ENCODE measurements around the gene EMX1.

EMX1 gene

DNA sequence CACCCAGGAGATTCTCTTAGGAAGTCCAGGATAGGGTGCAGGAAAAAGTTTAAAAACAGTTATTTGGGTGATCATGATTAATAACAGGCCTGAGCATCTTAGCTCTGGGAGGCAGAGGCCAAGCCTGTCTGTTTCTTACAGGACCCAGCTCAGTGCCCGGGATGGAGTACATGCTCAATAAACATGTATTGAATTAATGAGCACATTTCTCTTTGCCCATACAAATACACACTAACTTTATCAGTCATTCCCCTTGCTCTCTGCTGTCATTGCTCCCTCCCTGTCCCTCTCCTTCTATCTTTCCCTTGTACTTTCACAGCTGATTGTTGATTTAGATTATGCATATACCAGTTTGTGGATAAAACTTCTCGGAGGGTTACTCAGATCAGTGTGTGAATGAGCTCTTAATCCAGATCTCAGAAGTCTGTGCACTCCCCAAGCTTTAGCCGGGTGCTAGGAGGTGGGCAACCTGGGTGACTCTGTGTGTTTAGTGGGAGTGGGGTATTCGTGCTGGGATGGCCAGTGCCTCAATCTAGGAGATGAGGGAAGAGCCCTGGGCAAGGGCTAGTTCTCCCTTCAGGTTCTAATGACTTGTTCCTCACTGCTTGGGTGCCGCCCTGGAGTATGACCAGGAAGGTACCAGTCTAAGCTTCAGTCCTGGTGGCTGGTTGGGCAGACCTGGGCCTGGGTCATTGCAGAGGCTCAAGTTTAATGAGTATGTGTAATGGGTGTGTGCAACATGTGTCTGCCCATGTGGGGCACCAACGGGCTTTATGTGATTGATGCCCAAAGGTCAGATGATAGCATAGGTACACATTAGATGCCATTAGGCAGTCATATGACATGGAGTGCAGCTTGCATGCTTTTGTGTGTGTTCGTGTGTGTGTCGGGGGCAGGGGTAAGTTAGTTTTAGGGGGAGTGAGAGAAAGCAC, 10.6 kb downstream of the EMX1 start:
- no peak for DNase-seq (ENCODE audit: extremely low spot score)
- POLR2A ChIA-PET = no interaction called here
- CTCF ChIA-PET = interaction anchor here (1.2 to 5.9 kb wide), 7 partner anchors 29 to 250 kb away, joined by 3 to 35 read pairs (median 6); partner anchors contain the start of gene SPR
- TF ChIP-seq, protein P1, sequence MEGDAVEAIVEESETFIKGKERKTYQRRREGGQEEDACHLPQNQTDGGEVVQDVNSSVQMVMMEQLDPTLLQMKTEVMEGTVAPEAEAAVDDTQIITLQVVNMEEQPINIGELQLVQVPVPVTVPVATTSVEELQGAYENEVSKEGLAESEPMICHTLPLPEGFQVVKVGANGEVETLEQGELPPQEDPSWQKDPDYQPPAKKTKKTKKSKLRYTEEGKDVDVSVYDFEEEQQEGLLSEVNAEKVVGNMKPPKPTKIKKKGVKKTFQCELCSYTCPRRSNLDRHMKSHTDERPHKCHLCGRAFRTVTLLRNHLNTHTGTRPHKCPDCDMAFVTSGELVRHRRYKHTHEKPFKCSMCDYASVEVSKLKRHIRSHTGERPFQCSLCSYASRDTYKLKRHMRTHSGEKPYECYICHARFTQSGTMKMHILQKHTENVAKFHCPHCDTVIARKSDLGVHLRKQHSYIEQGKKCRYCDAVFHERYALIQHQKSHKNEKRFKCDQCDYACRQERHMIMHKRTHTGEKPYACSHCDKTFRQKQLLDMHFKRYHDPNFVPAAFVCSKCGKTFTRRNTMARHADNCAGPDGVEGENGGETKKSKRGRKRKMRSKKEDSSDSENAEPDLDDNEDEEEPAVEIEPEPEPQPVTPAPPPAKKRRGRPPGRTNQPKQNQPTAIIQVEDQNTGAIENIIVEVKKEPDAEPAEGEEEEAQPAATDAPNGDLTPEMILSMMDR (IDR thresholded peaks at IDR 0.05; ENCODE audit: control extremely low read depth, extremely low read depth, low read depth, missing control alignments) = no peak

DNA sequence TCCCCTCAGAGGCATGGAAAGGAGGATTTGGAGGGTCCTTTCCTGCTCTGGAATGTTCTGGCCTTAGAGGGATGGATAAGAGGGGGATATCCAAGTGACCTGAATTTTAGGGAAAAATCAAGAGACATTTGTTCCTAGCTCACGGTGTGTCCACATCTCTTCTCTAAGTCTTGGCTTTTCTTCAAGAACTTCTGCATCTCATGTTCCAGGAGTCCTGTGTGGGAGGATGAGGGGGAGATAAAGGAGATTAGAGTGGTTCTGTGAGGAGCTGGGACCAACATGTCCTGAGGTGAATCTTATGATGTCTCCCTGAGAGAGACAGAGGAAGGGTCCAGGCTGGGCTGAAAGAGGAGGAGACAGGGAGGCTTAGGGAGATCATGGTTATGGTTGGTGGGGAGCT, 11.7 kb downstream of the EMX1 start:
- ChIA-PET POLR2A (no interaction called here), CTCF (interaction anchor here (0.7 to 2.3 kb wide), 2 partner anchors 36 to 39 kb away, joined by 3 to 6 read pairs; no protein-coding TSS in a partner anchor)
- no peak for DNase-seq (ENCODE audit: extremely low spot score)
- TF ChIP-seq, protein P1 (IDR thresholded peaks at IDR 0.05; ENCODE audit: control extremely low read depth, extremely low read depth, low read depth, missing control alignments) = no peak

DNA sequence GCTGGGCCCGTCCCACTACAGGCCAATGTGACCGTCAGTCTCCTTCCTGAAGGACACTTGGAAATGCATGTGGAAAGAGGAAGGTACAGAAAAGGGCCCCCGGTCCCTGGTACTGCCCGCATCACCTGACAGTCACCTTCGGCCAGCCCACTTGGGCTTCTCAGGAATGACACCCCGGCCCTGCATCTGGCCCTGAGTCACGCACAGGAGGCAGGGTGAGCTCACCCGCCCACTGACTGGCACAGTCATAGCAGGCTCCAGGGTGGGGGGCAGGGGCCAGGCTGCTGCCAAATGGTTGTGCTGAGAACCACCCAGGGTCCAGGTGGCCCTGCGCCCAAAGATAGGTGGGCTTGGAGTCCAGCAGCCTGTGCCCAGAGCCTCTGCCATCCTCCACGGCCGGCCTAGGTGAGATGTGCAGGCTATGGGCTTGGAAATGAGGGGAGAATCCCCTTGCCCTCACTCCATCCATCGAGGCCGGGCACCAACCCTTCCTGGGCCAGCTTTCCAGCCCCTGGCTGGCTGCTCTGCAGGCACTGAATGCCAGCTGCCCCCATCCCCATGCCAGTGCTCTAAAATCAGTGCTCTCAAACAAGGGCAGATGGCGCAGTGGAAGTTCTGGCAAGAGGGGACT, 14.1 kb downstream of the EMX1 start:
- no peak for DNase-seq (ENCODE audit: extremely low spot score)
- TF ChIP-seq, protein P1 (IDR thresholded peaks at IDR 0.05; ENCODE audit: control extremely low read depth, extremely low read depth, low read depth, missing control alignments) = no peak
- CTCF ChIA-PET = interaction anchor here (7.8 kb wide), 1 partner anchor 38 kb away, joined by 85 read pairs; no protein-coding TSS in a partner anchor
- POLR2A ChIA-PET = no interaction called here

- POLR2A ChIA-PET = no interaction called here
- TF ChIP-seq, protein P1 (IDR thresholded peaks at IDR 0.05; ENCODE audit: control extremely low read depth, extremely low read depth, low read depth, missing control alignments) = no peak
- no peak for DNase-seq (ENCODE audit: extremely low spot score)
- CTCF ChIA-PET = interaction anchor here (7.8 kb wide), 1 partner anchor 39 kb away, joined by 85 read pairs; no protein-coding TSS in a partner anchor
Observed at GRCh38 chr2:72932045-72932740, 14.9 kb downstream of the EMX1 start.

GRCh38 chr2:72932805-72933204, 15.5 kb downstream of the EMX1 start:
- TF ChIP-seq, protein P1 (IDR thresholded peaks at IDR 0.05; ENCODE audit: control extremely low read depth, extremely low read depth, low read depth, missing control alignments) = no peak
- DNase-seq (ENCODE audit: extremely low spot score) = no peak
- ChIA-PET POLR2A (no interaction called here), CTCF (interaction anchor here (1.7 to 7.8 kb wide), 2 partner anchors 8 to 40 kb away, joined by 4 to 85 read pairs; no protein-coding TSS in a partner anchor)

- POLR2A ChIA-PET = no interaction called here
- TF ChIP-seq, protein P1 (IDR thresholded peaks at IDR 0.05; ENCODE audit: control extremely low read depth, extremely low read depth, low read depth, missing control alignments) = no peak
- CTCF ChIA-PET = interaction anchor here (1.1 to 7.8 kb wide), 3 partner anchors 8 to 70 kb away, joined by 4 to 85 read pairs (median 4); no protein-coding TSS in a partner anchor
- DNase-seq (ENCODE audit: extremely low spot score) = no peak
Observed at GRCh38 chr2:72933207-72933606, 15.9 kb downstream of the EMX1 start.
